ENCODE data around the gene CIAO3. TPM values are rescaled to one million over a fixed set of nuclear protein-coding genes. Genes with fewer than 3 reads are reported as not detected.

Gene CIAO3
- total RNA-seq, 4 donors from 2014 or later: 35.2 to 110 (median 52.0) TPM

DNA sequence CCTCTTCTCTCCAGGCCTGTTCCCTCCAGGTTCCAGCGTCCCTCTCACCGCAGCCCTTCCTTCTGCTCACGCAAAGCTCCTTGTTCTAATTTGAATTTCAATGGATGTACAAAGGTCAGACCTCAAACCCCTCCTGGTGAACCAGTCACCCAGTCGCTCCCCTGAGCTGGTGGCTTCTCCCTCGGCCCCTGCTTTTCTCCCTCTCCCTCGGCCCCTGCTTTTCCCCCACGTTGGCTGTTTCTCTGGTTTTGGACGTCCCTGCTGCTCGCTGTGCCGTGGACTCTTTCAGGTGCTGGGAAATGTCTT, 11.2 kb upstream of the CIAO3 start:
- DNase-seq (ENCODE audit: low spot score in 2 of 2): no peak
- Histone ChIP-seq H3K27ac (no peak overlapping the region), H3K4me1 (peaks cover 7% of the 10 kb centered on the region), H3K4me3 (no peak overlapping the region), H3K9me3 (no peaks in the 10 kb centered on the region), H3K27me3 (peaks cover 25% of the 10 kb centered on the region), H3K36me3 (no peaks in the 10 kb centered on the region)
- TF ChIP-seq POLR2AphosphoS5 (IDR thresholded peaks at IDR 0.05) (no peak), POLR2A (IDR thresholded peaks at IDR 0.05) (no peak), EP300 (IDR thresholded peaks at IDR 0.05) (no peak)
- TF ChIP-seq, protein P1, sequence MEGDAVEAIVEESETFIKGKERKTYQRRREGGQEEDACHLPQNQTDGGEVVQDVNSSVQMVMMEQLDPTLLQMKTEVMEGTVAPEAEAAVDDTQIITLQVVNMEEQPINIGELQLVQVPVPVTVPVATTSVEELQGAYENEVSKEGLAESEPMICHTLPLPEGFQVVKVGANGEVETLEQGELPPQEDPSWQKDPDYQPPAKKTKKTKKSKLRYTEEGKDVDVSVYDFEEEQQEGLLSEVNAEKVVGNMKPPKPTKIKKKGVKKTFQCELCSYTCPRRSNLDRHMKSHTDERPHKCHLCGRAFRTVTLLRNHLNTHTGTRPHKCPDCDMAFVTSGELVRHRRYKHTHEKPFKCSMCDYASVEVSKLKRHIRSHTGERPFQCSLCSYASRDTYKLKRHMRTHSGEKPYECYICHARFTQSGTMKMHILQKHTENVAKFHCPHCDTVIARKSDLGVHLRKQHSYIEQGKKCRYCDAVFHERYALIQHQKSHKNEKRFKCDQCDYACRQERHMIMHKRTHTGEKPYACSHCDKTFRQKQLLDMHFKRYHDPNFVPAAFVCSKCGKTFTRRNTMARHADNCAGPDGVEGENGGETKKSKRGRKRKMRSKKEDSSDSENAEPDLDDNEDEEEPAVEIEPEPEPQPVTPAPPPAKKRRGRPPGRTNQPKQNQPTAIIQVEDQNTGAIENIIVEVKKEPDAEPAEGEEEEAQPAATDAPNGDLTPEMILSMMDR (IDR thresholded peaks at IDR 0.05): no peak
- 23% methylated on average over 10 of the region's 10 CpGs for WGBS

DNA sequence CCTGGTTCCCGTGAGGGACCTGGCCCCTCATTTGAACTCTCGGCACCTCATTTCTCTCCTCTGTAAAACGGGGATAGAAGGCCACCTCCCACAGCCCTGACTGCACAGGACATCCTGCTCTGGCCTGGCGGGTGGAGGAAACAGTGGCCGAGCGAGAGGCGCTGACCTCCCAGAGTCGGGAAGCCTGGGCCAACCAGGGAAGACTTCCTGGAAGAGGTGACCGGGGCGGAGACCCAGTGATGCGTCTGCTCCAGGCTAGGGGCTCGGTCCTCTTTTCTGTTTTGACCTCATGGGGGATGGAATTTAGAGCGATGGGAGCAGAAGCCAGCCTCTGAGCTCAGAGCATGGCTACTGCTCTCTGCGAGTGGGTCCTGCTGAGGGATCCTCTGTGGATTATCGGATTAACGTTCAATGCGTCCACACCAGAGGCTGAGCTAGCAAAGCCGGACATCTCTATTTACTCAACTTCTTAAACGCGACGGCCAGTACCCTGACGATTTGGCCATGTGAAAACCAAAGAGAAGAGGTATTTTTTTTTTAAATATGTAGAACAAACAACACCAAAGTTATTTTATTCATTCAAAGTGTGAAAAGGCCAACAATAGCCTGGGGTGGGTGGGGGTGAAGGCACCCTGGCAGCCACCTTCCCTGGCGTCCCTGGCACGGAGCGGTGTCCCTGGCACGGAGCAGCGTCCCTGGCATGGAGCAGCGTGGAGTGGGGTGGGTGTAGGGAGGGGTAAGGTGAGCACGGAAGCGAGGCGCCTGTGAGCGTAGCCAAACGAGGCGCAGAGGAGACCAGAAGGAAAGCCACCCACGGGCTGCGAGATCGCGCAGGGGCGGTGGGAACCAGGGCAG, 10.6 kb upstream of the CIAO3 start:
- no peak overlapping the region for H3K4me3 ChIP-seq
- H3K27ac ChIP-seq: no peak overlapping the region
- H3K4me1 ChIP-seq: peaks cover 7% of the 10 kb centered on the region
- peaks cover 25% of the 10 kb centered on the region for H3K27me3 ChIP-seq
- H3K9me3 ChIP-seq: no peaks in the 10 kb centered on the region
- no peaks in the 10 kb centered on the region for H3K36me3 ChIP-seq
- WGBS: 54% methylated on average over 39 of the region's 39 CpGs
- no peak for TF ChIP-seq POLR2AphosphoS5 (IDR thresholded peaks at IDR 0.05)
- no peak for TF ChIP-seq EP300 (IDR thresholded peaks at IDR 0.05)
- TF ChIP-seq, protein P1 (IDR thresholded peaks at IDR 0.05): no peak
- no peak for TF ChIP-seq POLR2A (IDR thresholded peaks at IDR 0.05)
- DNase-seq (ENCODE audit: low spot score in 2 of 2): no peak

DNA sequence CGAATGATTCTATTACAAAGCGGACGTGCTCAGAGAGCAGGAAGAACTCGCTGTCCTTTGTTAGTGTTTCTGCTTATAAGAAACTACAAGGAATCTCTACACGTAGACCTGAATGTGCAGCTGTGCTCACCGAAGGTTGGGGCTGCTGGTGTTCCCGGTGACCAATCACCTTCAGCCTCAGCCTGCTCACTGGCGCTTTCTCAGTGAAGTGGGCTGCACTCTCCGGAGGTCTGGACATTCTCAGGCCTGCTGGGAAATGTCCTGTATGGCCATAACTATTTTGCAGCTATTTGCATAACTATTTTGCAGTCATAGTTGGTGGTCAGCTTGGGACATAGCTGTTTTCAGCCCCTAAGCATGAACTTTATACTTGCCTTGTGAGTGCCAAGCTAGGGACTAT, 9.7 kb upstream of the CIAO3 start:
- H3K27me3 ChIP-seq: peaks cover 25% of the 10 kb centered on the region
- no peak overlapping the region for H3K27ac ChIP-seq
- no peaks in the 10 kb centered on the region for H3K36me3 ChIP-seq
- WGBS: 74% methylated on average over 9 of the region's 9 CpGs
- TF ChIP-seq POLR2A (IDR thresholded peaks at IDR 0.05) (no peak), EP300 (IDR thresholded peaks at IDR 0.05) (no peak)
- TF ChIP-seq, protein P1 (IDR thresholded peaks at IDR 0.05): no peak
- no peak for DNase-seq (ENCODE audit: low spot score in 2 of 2)
- H3K9me3 ChIP-seq: no peaks in the 10 kb centered on the region
- no peak overlapping the region for H3K4me3 ChIP-seq
- peaks cover 7% of the 10 kb centered on the region for H3K4me1 ChIP-seq

DNA sequence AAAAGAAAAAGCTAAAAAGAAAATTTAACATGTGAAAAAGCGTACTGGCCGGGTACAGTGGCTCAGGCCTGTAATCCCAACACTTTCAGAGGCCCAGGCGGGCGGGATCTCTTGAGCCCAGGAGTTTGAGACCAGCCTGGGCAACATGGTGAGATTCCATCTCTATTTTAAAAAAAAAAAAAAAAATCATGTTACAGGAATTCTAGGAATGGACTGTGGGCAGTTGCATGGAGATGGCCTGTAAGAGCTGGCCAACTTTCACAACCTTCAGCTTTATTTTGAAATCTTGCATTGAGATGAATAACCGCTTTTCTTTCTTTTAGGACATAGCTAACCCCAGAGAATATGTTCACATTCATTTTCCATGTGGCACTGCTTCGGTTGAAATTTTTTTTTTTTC, 8.2 kb upstream of the CIAO3 start:
- H3K9me3 ChIP-seq: no peaks in the 10 kb centered on the region
- H3K27me3 ChIP-seq: peaks cover 23% of the 10 kb centered on the region
- peaks cover 7% of the 10 kb centered on the region for H3K4me1 ChIP-seq
- DNase-seq (ENCODE audit: low spot score in 2 of 2): no peak
- H3K36me3 ChIP-seq: no peaks in the 10 kb centered on the region
- H3K4me3 ChIP-seq: no peak overlapping the region
- no peak overlapping the region for H3K27ac ChIP-seq
- WGBS: 87% methylated on average over 6 of the region's 6 CpGs
- no peak for TF ChIP-seq POLR2A (IDR thresholded peaks at IDR 0.05)
- TF ChIP-seq, protein P1 (IDR thresholded peaks at IDR 0.05): no peak
- no peak for TF ChIP-seq EP300 (IDR thresholded peaks at IDR 0.05)
- TF ChIP-seq POLR2AphosphoS5 (IDR thresholded peaks at IDR 0.05): no peak

DNA sequence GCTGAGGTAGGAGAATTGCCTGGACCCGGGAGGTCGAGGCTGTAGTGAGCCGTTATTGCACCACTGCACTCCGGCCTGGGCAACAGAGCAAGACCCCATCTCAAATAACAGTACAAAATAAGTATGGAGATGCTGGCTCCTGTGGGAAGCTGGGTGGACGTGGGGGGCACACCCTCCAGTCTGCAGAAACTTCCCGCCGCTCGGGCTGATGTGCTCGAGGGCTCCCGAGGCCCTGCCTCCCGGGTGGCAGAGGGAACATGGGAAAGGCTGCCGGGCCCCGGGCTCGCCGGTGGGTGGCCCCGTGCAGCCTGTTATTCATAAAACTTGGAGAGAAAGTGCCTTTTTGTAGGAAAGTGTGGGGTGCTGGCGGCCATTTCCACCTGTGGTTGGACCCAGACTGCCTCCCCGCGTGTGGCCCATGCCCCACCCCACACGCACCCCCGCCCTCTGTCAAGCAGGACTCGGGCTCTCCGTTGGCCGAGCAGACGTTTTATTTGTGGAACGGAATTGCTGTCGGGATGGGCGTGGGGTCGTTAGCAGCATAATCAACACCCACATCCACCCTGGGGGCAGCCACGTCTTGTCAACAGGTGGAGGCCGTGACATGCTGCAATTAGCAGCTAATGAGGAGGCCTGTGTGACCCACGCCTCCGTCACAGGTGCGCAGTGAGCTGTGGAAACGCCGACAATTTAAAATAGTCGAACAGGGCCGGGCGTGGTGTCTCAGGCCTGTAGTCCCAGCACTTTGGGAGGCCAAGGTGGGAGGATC, 7.4 kb upstream of the CIAO3 start:
- Histone ChIP-seq H3K4me1 (peaks cover 7% of the 10 kb centered on the region), H3K9me3 (no peaks in the 10 kb centered on the region), H3K27ac (no peak overlapping the region), H3K27me3 (peaks cover 17% of the 10 kb centered on the region), H3K36me3 (no peaks in the 10 kb centered on the region), H3K4me3 (no peak overlapping the region)
- 63% methylated on average over 16 of the region's 39 CpGs for WGBS
- no peak for TF ChIP-seq POLR2A (IDR thresholded peaks at IDR 0.05)
- no peak for DNase-seq (ENCODE audit: low spot score in 2 of 2)

Measured in suprapubic skin (tissue), 4 donors.